Limb (tissue), 2 donors: ENCODE results near the gene FOXD1.
"Not testable (repeated sequence)": the region's sequence is repeated elsewhere in the genome, so short reads cannot be mapped to it uniquely, and the experiment has no call there.

Experiments
- DNase-seq, 2 donors: peaks; one replicate each; pipeline ENCODE4 v3.0.0-alpha.2; 2016; ENCODE audit errors: extremely low spot score in 2 of 2

The FOXD1 gene

DNA sequence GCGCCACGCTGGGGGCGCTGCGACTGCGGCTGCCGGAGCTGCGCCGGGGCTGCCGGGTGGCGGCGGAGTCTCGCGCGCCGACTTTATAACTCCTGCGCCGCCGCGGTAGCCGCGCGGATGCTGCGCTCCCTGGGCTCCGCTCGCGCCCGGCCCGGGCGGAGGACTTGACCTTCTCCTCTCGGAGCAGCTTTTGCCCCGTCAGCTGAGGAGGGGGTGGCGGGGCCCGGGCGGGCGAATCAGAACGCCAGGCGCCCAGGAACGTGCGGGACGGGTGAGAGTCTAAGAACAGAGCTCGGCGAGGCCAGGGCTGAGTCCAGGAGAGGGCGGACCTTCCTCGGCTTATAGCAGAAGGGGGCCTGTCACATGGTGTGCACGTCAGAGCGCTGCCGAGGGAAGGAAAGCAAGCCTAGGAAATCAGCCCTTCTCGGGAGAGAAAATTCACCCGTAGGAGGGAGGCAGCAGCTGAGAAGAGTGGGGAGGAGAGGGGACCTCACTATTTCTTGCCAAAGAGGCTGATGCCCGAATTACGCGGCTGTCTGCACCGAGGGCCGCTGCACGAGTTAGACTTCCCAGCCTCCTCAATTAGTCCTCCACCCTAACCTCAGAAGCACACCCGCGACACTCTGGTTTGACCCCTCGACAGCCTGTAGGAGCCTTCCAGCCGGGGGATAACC, at the start of gene FOXD1:
Gene FOXD1 (minus strand): TSS at position 315 of the 674 bp plus-strand sequence. CDS start 415 bp downstream, outside the sequence.
- peak; percentile 83 to 88 for DNase-seq

- DNase-seq: no peak
These were observed 49.0 kb upstream of the FOXD1 start for GRCh38 chr5:73497497-73498056.

DNA sequence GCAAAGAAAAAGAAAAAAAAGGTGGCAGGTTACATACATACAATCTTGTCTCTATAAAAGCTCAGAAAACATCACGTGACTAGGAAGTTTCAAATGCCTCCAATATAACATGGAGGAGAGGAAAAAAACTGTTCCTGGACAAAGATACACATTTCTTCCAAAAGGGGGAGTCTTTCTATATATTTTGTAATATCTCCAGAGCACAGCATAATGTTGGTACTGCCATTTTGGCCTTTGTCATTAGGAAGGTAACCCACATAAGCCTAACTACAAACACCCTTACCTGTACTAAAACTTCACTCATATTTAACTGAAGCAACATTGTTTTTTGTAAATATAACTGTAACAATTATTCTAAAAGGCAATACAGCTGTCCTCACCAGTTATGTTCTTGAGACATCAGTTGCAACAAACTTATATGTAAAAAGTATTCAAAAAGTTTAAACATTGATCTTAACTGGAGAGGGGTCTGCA, 48.4 kb upstream of the FOXD1 start:
- DNase-seq: peak in 1 of 2 donors; percentile 45

DNA sequence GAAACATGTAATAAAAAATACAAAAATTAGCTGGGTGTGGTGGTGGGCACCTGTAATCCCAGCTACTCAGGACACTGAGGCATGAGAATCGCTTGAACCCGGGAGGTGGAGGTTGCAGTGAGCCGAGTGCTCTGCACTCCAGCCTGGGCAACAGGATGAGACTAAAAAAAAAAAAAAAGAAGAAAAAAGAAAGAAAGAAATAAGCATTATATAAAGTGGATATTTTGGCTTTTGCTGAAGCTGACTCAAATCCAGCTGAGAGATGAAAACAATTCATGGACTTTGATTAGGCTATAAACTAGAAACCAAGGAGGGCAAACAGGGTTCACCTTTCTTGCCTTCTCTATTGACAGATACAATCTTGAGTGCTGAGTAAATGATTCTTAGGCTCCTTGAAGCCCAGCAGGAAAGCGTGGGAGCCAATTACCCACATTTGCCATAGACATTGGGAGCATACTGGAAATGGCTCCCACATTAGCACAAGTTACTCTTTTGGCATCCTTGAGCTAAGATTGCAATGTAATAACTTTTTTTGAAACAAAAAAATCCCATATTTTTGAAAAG, 47.3 kb upstream of the FOXD1 start:
- DNase-seq: no peak

DNA sequence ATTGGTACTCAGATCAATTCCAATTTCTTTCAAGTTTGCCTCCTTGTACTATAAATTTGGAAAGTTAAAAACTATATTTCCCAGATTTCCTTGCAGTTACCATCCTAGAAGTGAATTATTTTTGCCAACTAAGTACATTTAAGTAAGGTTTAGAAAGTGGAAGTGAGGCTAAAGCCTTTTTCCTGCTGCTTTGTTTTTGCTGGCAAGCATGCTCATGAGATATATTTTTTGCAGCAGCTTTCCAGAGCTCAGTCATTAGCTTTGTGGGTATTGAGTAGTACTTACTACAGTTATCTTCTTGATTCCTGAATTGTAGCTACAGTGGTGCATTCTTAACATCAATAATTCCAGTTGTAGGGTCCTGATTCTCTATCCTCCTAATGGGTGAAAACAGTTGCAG, 46.1 kb upstream of the FOXD1 start:
- no peak for DNase-seq

DNA sequence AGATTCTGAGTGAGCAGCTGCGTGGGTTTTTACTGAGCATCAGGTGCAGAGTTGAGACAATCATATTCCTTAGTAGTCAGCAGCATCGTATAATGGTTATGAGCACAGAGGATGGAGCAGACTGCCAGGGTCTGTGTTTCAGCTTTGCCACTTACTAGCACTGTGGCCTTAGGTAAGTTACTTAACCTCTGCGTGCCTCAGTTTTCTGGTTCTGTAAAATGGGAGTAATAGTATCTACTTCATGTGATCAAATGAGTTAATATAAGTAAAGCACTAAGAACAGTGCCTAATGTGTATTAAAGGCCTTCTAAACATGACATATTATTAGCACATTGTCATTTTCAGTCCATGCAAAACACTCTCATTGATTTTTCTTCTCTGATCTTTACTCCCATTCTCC, 44.8 kb upstream of the FOXD1 start:
- no peak for DNase-seq

GRCh38 chr5:73491155-73491554, 42.6 kb upstream of the FOXD1 start:
- no peak for DNase-seq

- no peak for DNase-seq
These were observed 41.5 kb upstream of the FOXD1 start for GRCh38 chr5:73490088-73490487.

DNA sequence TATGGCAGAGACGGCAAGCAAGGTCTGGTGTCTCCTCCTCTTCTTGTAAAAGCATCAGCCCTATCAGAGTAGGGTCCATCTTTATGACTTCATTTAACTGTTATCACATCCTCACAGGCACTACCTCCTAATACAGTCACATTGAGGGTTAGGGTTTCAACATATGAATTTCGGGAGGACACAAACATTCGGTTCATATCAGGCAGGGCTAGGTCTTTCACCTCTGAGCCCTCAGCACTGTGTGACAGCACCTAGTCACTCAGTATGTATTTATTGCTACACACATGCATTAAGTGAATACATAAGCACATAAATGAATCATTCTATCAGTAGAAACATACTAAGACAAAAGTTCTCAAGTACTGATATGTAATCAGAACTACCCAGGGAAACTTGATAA, 40.2 kb upstream of the FOXD1 start:
- no peak for DNase-seq

- no peak for DNase-seq
These were observed 39.2 kb upstream of the FOXD1 start for GRCh38 chr5:73487815-73488214.

GRCh38 chr5:73487257-73487656, 38.7 kb upstream of the FOXD1 start:
- DNase-seq: not testable (repeated sequence)

DNA sequence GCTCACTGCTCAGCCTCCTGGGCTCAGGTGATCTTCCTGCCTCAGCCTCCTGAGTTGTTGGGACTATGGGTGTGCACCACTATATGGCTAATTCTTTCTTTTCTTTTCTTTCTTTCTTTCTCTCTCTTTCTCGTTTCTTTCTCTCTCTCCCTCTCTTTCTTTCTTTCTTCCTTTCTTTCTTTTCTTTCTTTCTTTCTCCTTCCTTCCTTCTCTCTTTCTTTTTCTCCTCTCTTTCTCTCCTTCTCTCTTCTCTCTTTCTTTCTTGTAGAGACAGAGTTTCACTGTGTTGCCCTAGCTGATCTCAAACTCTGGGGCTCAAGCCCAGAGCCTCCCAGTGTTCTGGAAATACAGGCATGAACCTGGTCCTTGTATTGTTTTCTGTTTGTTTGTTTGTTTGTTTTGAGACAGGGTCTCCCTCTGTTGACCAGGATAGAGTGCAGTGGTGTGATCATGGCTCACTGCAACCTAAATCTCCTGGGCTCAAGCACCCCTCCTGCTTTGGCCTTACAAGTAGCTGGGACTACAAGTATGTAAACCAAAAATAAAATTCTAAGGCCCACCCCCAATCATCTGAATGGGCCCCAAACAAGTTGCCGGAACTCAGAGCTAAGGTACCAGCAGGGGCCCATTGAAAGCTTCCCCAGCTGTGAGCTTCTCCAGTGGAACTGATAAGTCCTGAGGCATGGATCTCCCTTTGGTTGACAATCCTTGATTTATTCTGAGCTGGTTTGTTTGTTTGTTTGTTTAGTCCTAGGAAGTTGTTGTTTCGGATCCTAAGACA, 37.7 kb upstream of the FOXD1 start:
- DNase-seq: no peak

DNA sequence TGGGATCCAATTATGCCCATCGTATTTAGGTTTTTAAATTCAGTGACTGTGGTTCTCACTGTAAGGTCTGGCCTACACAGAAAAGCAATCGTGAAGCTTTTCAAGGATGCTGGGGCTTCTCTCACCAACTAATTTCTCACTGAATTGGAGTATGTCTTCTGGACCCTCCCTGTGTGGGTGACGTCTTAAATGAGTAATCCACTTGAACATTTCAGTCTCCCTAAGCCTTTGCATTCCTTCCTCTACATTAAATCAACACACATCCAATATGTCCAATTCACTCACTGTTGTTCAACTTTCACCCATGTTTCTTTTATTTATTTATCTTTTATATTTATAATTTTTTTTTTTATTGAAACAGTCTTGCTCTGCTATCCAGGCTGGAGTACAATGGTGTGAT, 37.1 kb upstream of the FOXD1 start:
- no peak for DNase-seq

- no peak for DNase-seq
These were observed 35.9 kb upstream of the FOXD1 start for GRCh38 chr5:73484511-73484910.

- DNase-seq: no peak
These were observed 35.1 kb upstream of the FOXD1 start for GRCh38 chr5:73483676-73484075.

DNA sequence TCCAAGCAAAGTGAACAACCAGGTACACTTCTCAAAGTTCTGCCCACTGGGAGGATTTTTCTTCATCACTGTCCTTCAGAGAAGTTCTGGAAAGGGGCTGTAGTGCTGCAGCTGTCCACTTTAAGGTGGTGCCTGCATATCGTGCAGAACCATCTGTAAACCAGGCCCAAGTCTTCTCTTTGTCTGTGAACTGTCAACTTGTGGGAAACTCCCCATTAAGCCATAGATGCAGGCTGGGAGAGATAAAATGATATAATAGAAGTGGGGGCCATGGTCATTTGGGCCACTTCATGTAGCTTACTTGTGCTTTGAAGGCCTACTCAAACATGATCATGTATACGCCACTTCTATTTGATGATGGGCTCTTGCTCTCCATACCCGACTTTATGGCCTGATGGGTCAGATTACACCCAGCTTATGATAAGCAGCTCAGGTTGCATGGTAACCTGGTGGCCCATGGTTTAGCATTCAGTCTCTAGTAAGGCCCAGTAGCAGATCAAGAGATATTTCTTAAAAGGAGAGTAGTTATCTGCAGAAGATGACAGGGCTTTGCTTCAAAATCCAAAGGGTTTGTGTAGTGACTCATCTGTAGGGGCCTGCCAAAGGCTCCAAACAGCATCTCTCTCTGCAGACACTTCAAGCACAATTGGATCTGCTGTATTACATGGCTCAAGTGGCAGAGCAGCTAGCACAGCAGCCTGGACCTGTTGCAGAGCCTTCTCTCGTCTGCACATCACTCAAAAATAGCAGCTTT, 34.0 kb upstream of the FOXD1 start:
- DNase-seq: no peak

DNA sequence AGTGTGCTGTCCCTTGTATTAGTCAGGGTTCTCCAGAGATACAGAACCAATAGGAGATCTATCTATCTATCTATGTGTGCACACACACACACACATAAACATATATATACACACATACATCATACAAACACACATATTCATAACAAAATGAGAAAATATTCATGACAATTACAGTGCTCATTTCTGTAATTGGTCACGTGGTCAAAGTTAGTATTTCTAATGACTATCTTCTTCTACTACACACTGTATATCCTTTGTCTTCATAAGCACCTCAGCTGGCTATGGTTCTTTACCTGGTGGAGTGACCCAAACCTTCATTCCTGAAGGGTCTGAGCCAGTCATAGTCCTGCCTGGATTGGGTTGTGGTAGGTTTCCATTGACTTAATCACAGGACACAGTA, 31.9 kb upstream of the FOXD1 start:
- DNase-seq: no peak

DNA sequence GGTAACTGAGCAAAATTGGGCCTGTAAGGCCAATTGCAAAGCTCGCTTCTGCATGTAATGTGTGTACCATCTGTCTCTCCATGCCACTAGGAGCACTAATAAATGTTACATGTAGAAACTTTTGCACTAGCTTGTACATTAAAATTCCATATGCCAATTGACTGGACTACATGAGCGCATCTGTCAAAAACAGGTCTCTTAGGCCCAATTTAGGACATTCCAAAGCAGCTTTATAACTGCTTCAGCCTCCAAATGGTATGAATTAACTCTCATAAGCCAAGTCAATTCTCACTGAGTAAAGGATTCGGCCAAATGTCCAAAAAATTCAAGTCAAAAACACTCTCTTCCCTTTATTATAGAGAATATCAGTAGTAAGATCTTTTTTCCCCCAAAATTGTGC, 23.5 kb upstream of the FOXD1 start:
- peak in 1 of 2 donors; percentile 55 for DNase-seq

DNA sequence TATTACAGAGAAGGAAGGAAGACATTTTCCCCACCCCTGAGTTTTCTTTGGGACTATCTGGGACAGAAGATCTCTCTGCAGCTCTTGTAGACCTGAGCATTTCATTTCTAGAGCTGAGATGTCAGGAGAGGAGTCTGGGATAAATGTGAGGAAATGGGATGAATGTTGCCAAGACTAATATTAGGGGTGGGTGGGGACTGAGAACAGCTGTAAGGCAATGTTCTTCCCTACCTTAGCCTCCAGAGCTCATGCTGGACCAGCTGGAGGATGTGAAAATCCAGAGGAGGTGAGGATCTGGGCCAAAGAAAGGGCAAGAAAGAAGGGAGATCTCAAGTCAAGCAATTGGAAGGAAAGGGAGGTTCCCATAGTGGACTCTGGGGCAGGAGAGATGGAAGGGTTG, 23.1 kb upstream of the FOXD1 start:
- peak; percentile 32 to 39 for DNase-seq

- DNase-seq: no peak
These were observed 21.3 kb upstream of the FOXD1 start for GRCh38 chr5:73469878-73470277.

DNA sequence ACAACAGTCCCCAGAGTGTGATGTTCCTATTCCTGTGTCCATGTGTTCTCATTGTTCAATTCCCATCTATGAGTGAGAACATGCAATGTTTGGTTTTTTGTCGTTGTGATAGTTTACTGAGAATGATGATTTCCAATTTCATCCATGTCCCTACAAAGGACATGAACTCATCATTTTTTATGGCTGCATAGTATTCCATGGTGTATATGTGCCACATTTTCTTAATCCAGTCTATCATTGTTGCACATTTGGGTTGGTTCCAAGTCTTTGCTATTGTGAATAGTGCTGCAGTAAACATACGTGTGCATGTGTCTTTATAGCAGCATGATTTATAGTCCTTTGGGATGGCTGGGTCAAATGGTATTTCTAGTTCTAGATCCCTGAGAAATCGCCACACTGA, 20.1 kb upstream of the FOXD1 start:
- not testable (repeated sequence) for DNase-seq
